ENCODE results near the gene PRDM1. TPM values are rescaled to one million over a fixed set of nuclear protein-coding genes. Genes with fewer than 3 reads are reported as not detected.
A peak's percentile ranks its signal among the peaks of the same experiment; 100 is the strongest.

PRDM1 gene
- total RNA-seq, 1 experiment from 2014 or later = 1.4 TPM

GRCh38 chr6:106070636-106071035, 15.5 kb upstream of the PRDM1 start:
- no peak for DNase-seq (ENCODE audit: low spot score)

- DNase-seq (ENCODE audit: low spot score) = no peak
These were observed 13.5 kb upstream of the PRDM1 start for GRCh38 chr6:106072501-106073090.

GRCh38 chr6:106074146-106074545, 12.0 kb upstream of the PRDM1 start:
- no peak for DNase-seq (ENCODE audit: low spot score)

DNA sequence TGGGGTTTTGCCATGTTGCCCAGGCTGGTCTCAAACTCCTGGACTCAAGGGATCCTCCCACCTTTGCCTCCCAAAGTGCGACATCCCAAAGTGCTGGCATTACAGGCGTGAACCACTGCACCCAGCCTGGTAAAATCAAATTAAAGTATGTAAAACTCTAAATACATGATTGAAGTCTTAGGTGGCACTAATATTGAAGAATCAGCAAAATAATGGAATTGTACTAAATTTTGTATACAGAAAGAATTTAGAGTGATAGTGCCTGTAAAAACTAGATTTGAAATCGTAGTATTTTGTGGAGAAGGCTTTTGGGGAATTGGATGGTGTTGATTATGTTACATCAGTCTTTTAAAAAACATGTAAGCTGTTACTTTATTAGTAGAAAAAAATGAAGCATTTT, 10.0 kb upstream of the PRDM1 start:
- DNase-seq (ENCODE audit: low spot score) = no peak

- DNase-seq (ENCODE audit: low spot score) = no peak
These were observed 9.0 kb upstream of the PRDM1 start for GRCh38 chr6:106077170-106077569.

DNA sequence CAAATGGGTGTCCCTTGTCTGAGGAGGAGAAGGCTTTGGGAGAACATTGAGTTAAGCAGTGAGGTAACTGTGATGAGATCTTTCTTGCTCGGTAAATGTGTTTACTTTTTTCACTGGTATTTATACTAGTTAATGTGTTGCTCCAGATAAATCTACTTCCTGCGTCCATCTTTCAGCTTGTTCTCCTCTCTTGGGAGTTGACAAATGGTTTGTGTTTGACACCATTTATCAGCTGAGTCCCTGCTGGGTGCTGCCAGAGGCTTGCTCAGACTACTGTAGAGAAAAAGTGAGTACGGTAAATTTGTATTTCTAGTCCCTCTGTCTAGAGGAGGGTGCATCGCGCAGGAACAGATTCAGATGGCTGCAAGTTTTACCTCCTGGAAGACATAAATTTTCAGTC, 8.3 kb upstream of the PRDM1 start:
- DNase-seq (ENCODE audit: low spot score) = no peak

DNA sequence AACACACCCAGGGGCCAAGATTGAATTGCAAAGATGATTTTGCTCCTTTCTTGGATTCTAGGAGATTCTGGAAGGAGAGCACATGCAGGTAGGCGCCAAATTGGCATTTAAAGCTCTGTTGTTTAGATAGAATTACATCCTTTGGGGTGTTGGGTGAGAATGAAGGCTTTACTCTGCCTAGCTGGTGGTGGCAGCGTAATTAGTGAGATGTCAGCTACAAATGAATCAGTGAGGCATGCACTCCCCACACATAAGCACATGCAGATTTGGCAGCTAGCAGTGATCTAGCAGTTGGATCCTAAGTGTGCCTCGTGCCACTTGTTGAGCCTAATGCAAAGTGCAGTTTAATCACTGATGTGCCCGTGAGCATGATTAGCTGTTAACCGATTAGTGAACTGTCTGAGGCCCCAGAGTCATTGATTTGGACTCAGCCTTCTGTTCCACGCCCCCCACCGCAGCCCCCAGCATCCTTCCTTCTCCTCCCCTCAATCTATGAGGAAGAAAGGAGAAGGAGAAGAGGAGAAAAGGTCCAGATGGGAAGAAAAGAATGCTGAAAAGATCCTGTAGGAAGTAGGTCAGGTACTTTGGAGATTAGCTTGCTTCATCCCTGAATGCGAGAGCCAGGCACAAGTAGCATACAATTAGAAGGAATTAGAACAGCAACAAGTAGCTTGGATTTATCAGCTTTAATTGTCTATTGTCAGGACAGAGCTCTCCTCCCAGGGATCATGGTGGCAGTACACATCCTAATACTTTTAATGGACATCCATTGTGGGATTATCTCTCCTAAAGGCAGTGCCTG, 6.0 kb upstream of the PRDM1 start:
- DNase-seq (ENCODE audit: low spot score) = no peak

GRCh38 chr6:106080763-106081095, 5.4 kb upstream of the PRDM1 start:
- DNase-seq (ENCODE audit: low spot score) = no peak

DNA sequence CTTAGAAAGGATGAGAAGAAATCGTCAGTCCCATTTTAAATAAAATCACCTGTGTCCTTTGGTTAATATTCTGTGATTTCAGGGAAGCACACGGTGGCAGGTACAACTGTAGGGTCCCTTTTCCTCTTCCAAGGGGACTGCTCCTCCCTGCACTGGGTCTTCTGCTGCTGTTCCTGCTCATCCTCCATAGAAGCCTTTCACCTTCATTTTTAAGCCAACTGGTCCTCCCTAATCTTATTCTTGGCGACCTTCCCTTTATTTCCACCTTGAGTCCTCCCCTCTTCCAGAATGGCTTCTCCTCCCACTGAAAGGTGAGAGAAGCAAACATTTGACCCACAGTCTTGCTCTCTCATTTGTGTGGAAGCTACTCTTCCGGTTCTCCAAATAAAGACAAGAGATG, 4.4 kb upstream of the PRDM1 start:
- no peak for DNase-seq (ENCODE audit: low spot score)

DNA sequence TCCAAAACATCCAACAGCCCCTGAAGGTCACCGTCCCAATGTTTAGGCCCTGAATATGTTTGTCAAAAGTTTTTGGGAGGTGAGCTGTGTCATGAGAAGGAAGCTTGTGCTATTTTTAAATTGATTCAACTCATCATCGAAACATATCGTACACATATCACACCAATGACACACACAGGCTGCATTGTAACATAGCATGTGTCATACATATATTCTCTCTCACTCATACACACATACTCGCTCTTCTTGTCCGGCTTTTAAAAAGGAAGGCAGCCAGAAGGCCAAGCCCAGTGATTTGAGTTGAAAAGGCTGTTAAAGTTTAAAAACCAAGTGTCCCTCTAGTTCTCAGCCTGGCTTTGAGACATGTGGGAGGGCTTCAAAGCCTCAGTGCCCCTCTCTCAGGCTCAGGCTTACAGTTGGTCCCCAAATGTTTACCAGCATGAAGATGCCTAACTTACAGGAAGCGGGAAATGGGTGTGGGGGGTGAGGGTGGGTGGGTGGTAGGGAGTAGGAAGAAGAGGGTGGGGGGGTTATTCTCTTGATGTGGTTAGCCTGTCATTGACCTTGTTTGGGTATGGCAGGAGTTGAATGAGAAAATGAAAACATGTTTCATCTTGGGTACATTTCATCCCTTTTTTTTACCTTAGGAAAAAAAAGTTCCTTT, 3.3 kb upstream of the PRDM1 start:
- no peak for DNase-seq (ENCODE audit: low spot score)

DNA sequence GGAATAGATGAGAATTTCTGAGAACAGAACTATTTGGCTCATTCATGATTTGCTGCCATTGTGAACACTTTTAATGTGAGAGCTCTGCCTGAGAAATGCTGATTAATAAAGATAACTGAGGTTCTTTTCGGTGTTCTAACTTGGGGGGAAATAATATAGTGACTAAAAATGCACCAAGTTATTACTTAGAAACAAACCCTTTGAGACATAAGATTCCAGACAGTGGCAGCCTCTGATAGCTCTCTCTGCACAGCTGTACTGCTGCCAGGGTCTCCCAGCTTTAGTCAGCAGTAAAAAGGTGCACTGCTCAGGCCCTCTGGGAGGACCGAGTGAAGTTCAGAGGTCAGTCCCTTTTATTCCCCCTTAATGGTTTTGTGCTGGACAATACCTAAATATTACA, 2.5 kb upstream of the PRDM1 start:
- DNase-seq (ENCODE audit: low spot score) = no peak

GRCh38 chr6:106084106-106084988, 1.8 kb upstream of the PRDM1 start:
- peak; percentile 48 for DNase-seq (ENCODE audit: low spot score)

DNA sequence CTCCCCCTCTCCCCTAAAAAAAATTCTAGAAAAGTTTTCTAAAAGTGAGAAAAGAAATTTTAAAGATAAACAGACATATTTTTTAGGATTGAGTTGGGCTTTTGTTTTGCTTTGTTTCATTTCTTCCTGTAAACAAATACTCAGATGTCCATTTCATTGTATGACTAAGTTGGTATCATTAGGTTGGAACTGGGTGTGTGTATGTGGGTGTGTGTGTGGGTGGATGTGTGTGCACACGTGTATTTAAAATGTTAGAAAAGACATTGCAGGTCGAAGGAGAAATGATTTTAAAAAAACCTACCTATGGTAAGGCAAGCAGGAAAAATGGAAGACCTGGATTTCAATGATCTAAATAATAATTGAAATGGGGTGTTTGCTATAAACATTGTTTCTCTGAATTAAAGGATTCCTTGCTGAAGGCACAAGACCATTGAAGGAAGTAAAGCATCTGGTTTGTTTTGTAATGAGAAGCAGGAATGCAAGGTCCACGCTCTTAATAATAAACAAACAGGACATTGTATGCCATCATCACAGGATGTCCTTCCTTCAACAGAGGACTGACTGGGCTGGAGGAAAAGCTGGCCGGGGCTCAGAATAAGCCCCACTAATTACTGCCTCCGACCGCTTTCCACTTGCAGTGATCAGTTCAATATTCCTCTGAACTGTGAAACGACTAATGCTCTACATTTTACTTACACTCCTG, 996 bp upstream of the PRDM1 start:
- no peak for DNase-seq (ENCODE audit: low spot score)

DNA sequence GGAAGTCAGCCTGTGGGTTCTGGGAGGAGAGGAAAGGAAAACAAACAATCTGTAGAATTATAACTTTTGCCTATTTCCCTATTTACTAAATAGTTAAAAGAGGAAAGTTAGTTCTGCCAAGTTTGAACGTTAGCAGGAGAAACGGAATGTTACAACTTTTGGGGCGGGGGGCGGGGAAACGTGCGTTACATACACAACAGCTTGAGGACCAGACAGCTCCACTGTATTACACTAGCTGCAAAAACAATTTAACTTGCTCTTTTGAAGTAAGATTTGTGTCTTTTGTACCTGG, 498 bp upstream of the PRDM1 start:
- DNase-seq (ENCODE audit: low spot score) = no peak

DNA sequence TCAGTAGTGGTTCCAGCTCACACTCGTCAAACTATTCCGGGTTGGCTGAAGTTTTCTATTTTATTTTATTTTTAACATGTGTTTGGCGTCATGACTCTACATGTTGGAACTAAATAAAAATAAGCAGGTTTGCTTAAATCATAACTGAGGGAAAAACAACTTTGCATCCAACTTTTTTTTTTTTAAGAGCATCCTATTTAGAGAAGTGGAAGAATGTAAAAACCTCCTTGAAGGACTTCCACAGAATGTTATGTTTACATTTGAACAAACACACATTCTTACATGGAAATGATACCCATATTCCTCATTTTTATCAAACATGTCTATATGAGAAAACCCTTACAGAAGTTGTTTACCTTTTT, 659 bp downstream of the PRDM1 start:
- DNase-seq (ENCODE audit: low spot score) = no peak

DNA sequence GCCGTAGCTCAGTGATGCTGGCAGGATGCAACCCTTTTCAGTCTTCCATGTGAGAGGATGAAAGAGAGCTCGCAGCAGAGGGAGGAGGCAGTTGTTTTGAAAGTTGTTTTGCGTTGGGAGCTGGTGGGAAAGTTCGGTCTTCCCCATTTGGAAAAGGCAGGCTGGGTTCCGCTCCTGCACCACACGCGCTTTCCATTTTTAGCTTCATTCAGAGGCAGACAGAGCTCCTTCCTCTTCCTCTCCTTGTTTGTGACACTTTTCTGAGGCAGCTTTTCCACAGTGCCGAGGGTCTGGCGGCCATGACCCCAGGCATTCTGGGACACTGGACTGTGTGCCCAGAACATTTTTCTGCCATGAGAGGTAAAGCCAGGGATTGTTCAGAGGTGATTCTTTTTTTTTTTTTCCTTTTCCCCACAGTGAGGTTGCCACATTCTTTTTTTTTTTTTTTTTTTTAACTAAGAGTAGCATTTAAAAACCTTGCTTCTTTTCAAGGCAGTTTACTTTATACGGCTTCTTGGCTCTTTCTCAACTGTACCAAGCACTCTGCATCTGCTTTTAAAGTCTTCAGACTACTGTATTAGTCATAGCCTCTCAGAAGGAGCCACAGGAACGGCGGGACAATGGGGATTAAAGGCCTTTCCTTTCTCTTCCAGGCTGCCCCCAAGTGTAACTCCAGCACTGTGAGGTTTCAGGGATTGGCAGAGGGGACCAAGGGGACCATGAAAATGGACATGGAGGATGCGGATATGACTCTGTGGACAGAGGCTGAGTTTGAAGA, 1.6 kb downstream of the PRDM1 start:
- no peak for DNase-seq (ENCODE audit: low spot score)

DNA sequence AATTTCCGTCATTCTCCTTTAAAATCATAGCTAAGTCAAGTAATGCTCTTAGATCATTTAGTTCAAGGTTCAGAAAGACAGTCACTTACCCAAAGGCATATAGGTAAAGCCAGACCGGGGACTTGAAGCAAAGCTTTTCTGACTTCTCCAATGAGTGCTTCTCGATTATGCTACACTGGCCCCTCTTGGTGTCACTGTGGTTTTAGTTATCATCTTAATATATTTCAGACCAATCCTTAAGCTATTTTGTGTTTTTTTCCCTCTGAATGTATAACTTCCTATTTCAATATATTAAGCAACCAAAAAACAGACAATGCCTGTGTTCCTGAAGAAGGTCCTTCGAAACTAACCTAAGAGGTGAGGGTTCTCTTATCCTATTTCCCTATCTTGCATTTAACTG, 3.9 kb downstream of the PRDM1 start:
- DNase-seq (ENCODE audit: low spot score) = peak; percentile 51

DNA sequence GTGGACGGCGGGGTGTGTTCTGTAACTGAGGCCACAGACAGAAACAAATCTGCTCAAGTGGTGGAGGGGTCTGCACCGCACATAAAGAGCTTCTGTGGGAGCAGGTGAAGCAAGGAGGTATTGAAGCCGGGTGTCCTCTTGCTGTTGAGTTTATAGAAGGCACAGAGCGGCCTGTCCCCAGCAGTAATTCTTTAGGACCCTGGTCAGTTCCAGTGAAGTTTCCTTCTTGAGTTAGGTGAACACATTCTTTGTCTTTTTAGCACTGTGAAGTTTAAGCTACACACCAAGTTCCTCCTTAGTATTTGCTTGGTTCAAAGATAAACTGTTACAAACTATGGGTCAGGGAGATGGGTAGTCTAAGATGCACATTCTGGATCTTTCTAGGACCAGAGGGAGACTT, 6.1 kb downstream of the PRDM1 start:
- DNase-seq (ENCODE audit: low spot score) = no peak

- DNase-seq (ENCODE audit: low spot score) = no peak
These were observed 8.3 kb downstream of the PRDM1 start for GRCh38 chr6:106094261-106094963.

GRCh38 chr6:106094964-106095335, 8.8 kb downstream of the PRDM1 start:
- no peak for DNase-seq (ENCODE audit: low spot score)
